Ammon's horn (tissue), 1 donor: ENCODE measurements around the gene GSDMA.
A peak's percentile ranks its signal among the peaks of the same experiment; 100 is the strongest.

Experiments
- DNase-seq: peaks from one replicate; pipeline ENCODE4 v3.0.0-alpha.2; 2016; ENCODE audit warnings: low spot score

The GSDMA gene

DNA sequence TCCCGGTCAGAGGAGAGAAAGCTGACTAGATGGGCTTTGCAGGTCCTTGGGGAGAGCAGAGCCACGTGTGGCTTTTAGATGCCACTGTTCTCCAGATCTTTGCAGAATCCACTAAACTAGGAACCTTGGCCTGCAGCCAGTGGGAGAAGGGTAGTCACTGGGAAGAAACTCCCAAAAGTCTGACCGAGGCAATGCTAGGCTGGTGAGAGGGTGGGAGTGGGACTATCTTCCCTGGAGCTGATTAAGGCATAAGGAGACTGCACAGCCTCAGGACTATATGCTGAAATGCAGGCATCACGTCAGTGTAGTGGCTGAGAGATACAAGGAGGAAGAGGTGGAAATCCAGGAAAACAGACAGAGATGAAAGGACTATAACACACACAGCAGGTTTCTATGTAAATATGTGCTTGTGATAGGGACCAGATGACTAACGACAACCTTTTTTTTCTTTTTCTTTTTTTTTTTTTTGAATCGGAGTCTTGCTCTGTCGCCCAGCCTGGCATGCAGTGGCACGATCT lies 2.2 kb upstream of the GSDMA start:
- DNase-seq: no peak

DNA sequence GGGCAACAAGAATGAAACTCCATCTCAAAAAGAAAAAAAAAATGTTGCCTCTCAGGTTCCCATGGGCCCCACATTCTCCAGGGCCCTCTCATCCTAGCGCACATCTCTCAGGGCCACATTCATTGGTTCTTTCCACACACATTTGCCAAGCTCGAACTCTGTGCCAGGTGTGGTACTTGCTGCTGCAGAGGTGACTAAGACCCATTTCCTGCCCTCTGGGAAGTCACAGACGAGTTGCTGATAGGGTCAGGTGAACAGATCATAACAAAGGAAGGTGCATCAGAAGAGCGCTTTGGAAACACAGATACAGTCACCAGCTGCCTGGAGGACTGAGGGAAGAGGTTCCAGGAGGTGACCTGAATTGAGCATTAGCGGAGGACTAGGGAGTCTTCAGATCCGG lies 1.0 kb downstream of the GSDMA start:
- DNase-seq: no peak

GRCh38 chr17:39965017-39965699 lies 2.4 kb downstream of the GSDMA start:
- no peak for DNase-seq

GRCh38 chr17:39966771-39967170 lies 4.0 kb downstream of the GSDMA start:
- no peak for DNase-seq

DNA sequence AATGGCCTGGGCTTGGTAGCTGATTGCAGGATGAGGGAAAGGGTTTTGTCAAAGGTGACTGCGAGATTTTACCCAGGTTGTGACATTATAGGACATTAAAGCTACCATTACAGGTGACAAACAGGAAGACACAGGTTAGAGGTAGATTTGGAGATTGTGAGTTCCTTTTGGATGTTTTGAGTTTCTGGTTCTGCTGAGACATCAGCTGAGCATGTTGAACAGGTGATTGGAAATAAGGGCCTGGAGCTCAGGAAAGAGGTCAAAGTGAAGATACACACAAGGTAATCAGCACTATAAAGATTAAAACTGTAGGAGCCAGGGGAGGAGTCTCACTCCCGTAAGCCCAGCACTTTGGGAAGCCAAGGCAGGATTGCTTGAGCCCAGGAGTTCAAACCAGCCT lies 6.0 kb downstream of the GSDMA start:
- no peak for DNase-seq

DNA sequence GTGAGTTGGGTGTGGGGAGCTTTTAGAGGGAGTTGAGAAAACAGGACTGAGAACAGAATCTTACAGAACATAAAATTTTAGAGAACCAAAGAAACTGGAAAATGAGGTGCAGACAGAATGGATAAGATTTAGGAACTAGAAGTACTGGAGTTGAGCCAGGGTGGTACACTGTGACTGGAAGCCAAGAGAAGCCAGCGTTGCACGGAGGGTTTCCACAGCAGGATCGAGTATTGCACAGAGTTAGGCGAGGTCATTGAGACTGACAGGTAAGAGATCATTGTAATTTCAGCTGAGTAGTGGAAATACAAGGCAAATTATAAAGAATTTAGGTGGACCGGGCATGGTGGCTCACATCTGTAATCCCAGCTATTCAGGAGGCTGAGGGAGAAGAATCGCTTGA lies 6.6 kb downstream of the GSDMA start:
- no peak for DNase-seq

DNA sequence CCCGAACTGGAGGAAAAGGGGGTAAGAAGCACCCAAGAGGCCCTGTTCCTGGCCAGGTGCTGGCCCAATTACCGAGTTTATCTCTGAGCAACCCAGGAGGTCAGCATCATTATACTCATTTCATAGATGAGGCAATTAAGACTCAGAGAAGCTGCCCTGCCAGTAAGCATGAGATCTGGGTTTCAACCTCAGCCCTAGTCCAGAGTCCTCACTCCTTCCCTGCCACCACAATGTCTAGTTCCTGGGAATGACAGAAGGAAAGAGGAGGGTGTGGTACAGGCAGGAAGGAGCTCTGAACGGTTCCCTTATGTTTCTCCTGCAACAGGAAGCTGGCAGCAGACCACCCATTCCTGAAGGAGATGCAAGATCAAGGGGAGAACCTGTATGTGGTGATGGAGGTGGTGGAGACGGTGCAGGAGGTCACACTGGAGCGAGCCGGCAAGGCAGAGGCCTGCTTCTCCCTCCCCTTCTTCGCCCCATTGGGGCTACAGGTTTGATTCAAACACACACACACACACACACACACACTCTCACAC lies 7.4 kb downstream of the GSDMA start:
- DNase-seq: no peak

GRCh38 chr17:39971076-39971603 lies 8.3 kb downstream of the GSDMA start:
- no peak for DNase-seq

- peak; percentile 58 for DNase-seq
Observed at GRCh38 chr17:39972271-39972670, 9.5 kb downstream of the GSDMA start.

GRCh38 chr17:39973496-39973895 lies 10.7 kb downstream of the GSDMA start:
- no peak for DNase-seq

DNA sequence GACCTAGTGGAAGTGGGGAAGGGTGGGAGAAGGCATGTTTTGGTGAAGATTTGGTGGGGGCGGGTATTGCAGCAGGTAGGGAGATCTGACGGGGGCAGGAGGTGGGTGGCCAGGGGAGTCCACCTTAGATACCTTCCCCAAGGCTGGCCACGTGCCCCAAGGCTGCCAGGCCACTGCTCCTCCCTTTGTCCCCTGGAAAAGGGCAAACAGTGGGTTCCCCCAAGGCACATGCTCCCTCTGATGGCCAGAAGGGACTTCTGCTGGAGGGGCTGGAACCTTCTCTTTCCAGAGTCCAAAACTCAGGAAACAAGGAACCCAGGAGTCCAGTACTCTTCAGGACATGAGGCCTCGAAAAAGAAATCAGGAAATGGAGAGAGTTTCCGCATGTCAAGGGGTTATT lies 11.6 kb downstream of the GSDMA start:
- DNase-seq: no peak

DNA sequence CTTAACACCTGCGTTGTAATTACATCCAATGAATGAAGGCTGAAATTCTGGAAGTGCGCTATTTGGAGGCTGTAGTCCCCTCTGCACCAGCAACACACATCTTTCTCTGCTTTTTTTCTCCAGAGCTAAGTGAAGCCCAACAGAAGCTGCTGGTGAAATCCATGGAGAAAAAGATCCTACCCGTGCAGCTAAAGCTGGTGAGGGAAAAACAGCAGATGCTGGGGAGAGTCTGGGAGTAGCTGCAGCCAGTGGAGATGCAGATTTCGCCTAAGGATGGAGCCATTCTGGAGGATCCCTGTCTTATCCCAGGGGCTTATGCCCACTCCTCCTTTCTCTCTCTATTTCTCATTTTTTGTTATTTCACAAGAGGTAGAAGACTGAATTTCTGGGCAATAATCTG lies 13.0 kb downstream of the GSDMA start:
- DNase-seq: no peak

DNA sequence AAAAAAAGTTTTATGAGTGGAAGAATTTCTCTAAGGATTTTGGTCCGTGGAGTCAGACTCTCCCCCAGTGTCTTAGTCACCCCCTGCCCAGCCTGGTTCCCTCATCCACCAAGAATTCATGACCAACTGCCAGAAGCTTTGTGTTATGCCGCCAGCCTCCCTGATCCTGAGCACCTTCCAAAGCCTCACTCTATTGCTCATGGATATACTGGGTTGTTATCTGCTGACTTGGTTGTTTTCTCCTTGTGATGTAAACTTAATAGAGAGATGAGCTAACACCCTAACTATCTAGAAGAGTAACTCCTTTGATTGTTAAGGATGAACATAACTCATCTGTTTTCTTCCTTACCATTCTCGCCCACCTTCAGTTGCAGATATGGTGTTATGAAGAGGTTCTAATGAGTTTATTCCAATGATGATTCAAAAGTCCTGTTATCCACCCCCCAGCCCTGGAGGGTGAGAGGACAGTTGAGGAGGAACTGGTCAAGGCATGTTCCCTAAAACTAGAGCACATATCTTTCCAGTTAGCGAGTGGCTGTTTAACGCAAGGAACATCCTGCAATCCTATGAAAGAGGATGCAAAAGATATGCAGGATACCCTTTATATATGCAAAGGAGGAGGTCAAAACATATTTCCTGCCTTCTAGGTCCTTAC lies 16.3 kb downstream of the GSDMA start:
- no peak for DNase-seq

GRCh38 chr17:39979893-39980350 lies 17.1 kb downstream of the GSDMA start:
- peak; percentile 31 for DNase-seq

GRCh38 chr17:39980351-39981206 lies 17.8 kb downstream of the GSDMA start, which contains the start of gene PSMD3:
PSMD3 (plus strand) TSS chr17:39980807; CDS start chr17:39980971, 164 bp downstream.
- peak; percentile 100 for DNase-seq

- DNase-seq: no peak
Observed at GRCh38 chr17:39981207-39981741, 18.5 kb downstream of the GSDMA start.

GRCh38 chr17:39981766-39982375 lies 19.1 kb downstream of the GSDMA start:
- no peak for DNase-seq

DNA sequence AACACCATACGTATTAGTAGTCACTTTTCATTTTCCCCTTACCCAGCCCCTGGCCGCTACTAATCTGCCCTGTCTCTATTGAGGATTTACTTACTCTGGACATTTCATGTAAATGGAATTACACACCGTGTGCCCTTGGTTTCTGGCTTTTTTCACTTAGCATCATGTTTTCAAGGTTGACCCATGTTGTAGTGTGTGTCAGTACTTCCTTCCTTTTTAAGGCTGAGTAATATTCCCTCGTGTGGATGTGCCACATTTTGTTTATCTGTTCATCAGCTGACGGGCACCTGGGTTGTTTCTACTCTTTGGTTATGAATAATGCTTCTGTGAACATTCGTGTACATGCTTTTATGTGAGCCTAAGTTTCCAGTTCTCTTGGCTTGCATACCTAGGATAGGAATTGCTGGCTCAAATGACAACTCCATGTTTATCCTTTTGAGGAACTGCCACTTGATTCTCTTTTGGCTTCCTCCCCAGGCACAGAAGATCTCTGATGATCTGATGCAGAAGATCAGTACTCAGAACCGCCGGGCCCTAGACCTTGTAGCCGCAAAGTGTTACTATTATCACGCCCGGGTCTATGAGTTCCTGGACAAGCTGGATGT lies 25.5 kb downstream of the GSDMA start:
- no peak for DNase-seq

GRCh38 chr17:39994448-39994847 lies 31.6 kb downstream of the GSDMA start:
- DNase-seq: no peak

DNA sequence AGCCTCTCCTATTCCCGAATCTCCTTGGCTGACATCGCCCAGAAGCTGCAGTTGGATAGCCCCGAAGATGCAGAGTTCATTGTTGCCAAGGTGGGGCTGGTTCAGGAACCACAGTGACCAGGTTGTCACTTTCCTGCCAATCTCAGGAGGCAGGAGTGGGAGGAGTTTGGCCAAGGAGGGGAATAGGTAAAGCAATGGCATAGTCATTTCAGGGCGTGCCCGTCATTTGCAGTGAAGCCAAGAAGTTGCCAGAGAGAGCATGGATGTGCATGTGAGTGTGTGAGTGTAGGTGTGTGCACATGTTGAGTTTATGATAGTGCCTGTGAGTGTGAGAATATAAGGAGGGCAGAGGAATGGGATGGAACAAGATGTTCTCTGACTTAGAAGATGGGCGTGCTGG lies 32.6 kb downstream of the GSDMA start:
- DNase-seq: no peak

DNA sequence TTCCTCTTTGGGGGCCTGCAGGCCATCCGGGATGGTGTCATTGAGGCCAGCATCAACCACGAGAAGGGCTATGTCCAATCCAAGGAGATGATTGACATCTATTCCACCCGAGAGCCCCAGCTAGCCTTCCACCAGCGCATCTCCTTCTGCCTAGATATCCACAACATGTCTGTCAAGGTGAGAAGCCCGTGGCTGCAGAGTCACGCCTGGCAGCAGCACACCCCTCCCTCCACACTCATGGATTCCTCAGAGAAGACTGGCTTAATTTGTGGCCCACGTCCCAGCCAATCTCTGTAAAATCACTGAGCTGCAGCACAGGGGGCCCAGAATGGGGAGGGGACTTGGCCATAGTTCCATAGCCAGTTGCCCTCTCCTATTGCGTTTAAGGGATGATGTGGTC lies 33.4 kb downstream of the GSDMA start:
- DNase-seq: no peak
